Peyer's patch (tissue), 4 donors: ENCODE results near the gene HYKK. TPM values are rescaled to one million over a fixed set of nuclear protein-coding genes. Genes with fewer than 3 reads are reported as not detected.
"Not testable (repeated sequence)": the region's sequence is repeated elsewhere in the genome, so short reads cannot be mapped to it uniquely, and the experiment has no call there.

Source experiments
- DNase-seq, 3 donors: peaks; one replicate each; pipeline ENCODE4 v3.0.0-alpha.2; 2017 to 2019
- H3K27ac ChIP-seq, 4 donors: fragments of 200-600 bp; sonication (generic); one replicate each; pipeline ENCODE4 v1.5.1; 2016 to 2019
- H3K27me3 ChIP-seq, 2 donors: fragments of 200-600 bp; sonication (generic); one replicate each; pipeline ENCODE4 v1.5.1; 2019
- H3K36me3 ChIP-seq, 3 donors: fragments of 200-600 bp; sonication (generic); one replicate each; pipeline ENCODE4 v1.5.1; 2016 to 2019
- H3K4me1 ChIP-seq, 4 donors: fragments of 200-600 bp; sonication (generic); one replicate each; pipeline ENCODE4 v1.5.1; 2016 to 2019
- H3K4me3 ChIP-seq, 4 donors: fragments of 200-600 bp; sonication (generic); 1 replicate in 3 of 4; 2 replicates in 1 of 4; pipeline ENCODE4 v1.5.1; 2016 to 2019; ENCODE audit warnings: mild to moderate bottlenecking in 1 of 4
- H3K9me3 ChIP-seq, 4 donors: fragments of 200-600 bp; sonication (generic); one replicate each; pipeline ENCODE4 v1.5.1; 2016 to 2019; ENCODE audit warnings: mild to moderate bottlenecking in 1 of 4
- CTCF ChIP-seq, 6 experiments: fragments of 450-650 bp in 4 of 6; fragments of 200-600 bp in 2 of 6; sonication (generic) in 1 of 6; IDR thresholded peaks; one replicate each; pipeline ENCODE4 v1.5.1; 2017 to 2019; ENCODE audit warnings: antibody characterized with exemption in 6 of 6, mild to moderate bottlenecking in 3 of 6, moderate library complexity in 1 of 6
- POLR2A ChIP-seq, 2 donors: fragments of 450-650 bp; IDR thresholded peaks; one replicate each; pipeline ENCODE4 v1.5.1; 2017; ENCODE audit warnings: antibody characterized with exemption in 2 of 2, mild to moderate bottlenecking in 2 of 2, moderate library complexity in 2 of 2
- total RNA-seq, 4 donors: library from RNA; depleted of rRNA; stranded (reverse); fragments of >200 nt; gene quantifications; one replicate each; pipeline ENCODE4 v1.1.0, GENCODE V29; 2016

Gene HYKK
- total RNA-seq, 4 donors from 2014 or later = 12.4 to 32.9 (median 26.8) TPM

- peak in 2 of 3 donors; percentile 56 to 61 for DNase-seq
- TF ChIP-seq POLR2A (IDR thresholded peaks at IDR 0.05) = peak; percentile 50 to 68
- no peak for TF ChIP-seq CTCF (IDR thresholded peaks at IDR 0.05)
Measured at GRCh38 chr15:78508272-78508671, 895 bp downstream of the HYKK start.

GRCh38 chr15:78509726-78510312 lies 2.4 kb downstream of the HYKK start:
- Histone ChIP-seq H3K9me3 (no peaks in the 10 kb centered on the region), H3K36me3 (peaks cover 0 to under 1% (median 0%) of the 10 kb centered on the region in 3 donors), H3K4me3 (no peak overlapping the region), H3K27me3 (no peaks in the 10 kb centered on the region), H3K4me1 (peaks cover 0 to 7% (median 0%) of the 10 kb centered on the region in 4 donors), H3K27ac (no peak overlapping the region)
- TF ChIP-seq CTCF (IDR thresholded peaks at IDR 0.05) = no peak
- no peak for TF ChIP-seq POLR2A (IDR thresholded peaks at IDR 0.05)
- no peak for DNase-seq

More at GRCh38 chr15:78508272-78508671, 895 bp downstream of the HYKK start:
- peak overlapping the region; percentile 59 to 94 (median 68) for H3K4me3 ChIP-seq
- peaks cover 0 to 7% (median 0%) of the 10 kb centered on the region in 4 donors for H3K4me1 ChIP-seq
- no peaks in the 10 kb centered on the region for H3K27me3 ChIP-seq
- H3K9me3 ChIP-seq = no peaks in the 10 kb centered on the region
- H3K36me3 ChIP-seq = no peaks in the 10 kb centered on the region
- peak overlapping the region in 3 of 4 donors; percentile 62 to 83 (median 81) for H3K27ac ChIP-seq

GRCh38 chr15:78520035-78520434 lies 12.7 kb downstream of the HYKK start:
- not testable (repeated sequence) for H3K4me3 ChIP-seq, H3K27ac ChIP-seq, H3K4me1 ChIP-seq, H3K27me3 ChIP-seq, H3K9me3 ChIP-seq, DNase-seq
- H3K36me3 ChIP-seq = peaks cover 0 to 21% (median 0%) of the 10 kb centered on the region in 3 donors

DNA sequence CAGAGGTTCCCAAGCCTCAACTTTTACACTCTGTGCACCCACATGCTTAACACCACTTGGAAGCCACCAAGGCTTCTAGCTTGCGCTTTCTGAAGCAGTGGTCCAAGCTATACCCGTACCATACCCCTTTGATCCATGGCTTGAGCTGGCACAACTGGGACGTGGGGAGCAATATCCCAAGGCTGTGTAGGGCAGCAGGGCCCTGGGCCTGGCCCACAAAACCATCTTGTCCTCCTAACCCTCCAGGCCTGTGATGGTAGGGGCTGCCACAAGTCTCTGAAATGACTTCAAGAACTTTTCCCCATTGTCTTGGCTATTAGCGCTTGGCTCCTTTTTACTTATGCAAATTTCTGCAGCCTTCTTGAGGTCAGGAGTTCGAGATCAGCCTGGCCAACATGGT lies 16.9 kb downstream of the HYKK start:
- no peak for DNase-seq
- H3K9me3 ChIP-seq = no peaks in the 10 kb centered on the region
- H3K27me3 ChIP-seq = no peaks in the 10 kb centered on the region
- H3K4me3 ChIP-seq = no peak overlapping the region
- no peak for TF ChIP-seq CTCF (IDR thresholded peaks at IDR 0.05)
- no peak for TF ChIP-seq POLR2A (IDR thresholded peaks at IDR 0.05)
- peaks cover 0 to 2% (median 0%) of the 10 kb centered on the region in 3 donors for H3K36me3 ChIP-seq
- H3K27ac ChIP-seq = no peak overlapping the region
- H3K4me1 ChIP-seq = no peaks in the 10 kb centered on the region

DNA sequence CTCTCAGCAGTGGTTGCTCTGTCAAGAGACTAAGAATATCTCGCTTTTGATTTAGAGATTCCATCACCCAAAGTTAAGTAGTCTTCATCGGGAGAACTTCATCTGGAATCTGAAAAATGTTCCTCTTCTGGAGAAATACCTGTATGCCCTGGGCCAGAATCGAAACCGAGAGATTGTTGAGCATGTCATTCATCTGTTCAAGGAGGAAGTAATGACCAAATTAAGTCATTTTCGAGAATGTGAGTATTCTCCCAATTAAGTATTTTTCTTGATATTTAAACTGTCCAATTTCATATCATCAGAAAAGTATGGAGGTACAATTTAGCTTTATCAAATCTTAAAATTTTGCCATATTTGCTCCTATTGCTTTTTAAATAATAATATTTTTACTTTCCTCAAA lies 19.9 kb downstream of the HYKK start:
- TF ChIP-seq POLR2A (IDR thresholded peaks at IDR 0.05) (no peak), CTCF (IDR thresholded peaks at IDR 0.05) (no peak)
- H3K4me1 ChIP-seq = no peaks in the 10 kb centered on the region
- H3K4me3 ChIP-seq = no peak overlapping the region
- no peaks in the 10 kb centered on the region for H3K36me3 ChIP-seq
- no peak for DNase-seq
- H3K9me3 ChIP-seq = no peaks in the 10 kb centered on the region
- H3K27ac ChIP-seq = no peak overlapping the region
- no peaks in the 10 kb centered on the region for H3K27me3 ChIP-seq

- no peaks in the 10 kb centered on the region for H3K4me1 ChIP-seq
- no peak for DNase-seq
- TF ChIP-seq CTCF (IDR thresholded peaks at IDR 0.05) = no peak
- no peak for TF ChIP-seq POLR2A (IDR thresholded peaks at IDR 0.05)
- H3K4me3 ChIP-seq = no peak overlapping the region
- no peaks in the 10 kb centered on the region for H3K36me3 ChIP-seq
- H3K27me3 ChIP-seq = no peaks in the 10 kb centered on the region
- H3K27ac ChIP-seq = no peak overlapping the region
- no peaks in the 10 kb centered on the region for H3K9me3 ChIP-seq
Measured at GRCh38 chr15:78533331-78533730, 26.0 kb downstream of the HYKK start.
